Esophagus squamous epithelium (tissue), 5 donors: ENCODE data around the gene DDB1. TPM values are rescaled to one million over a fixed set of nuclear protein-coding genes. Genes with fewer than 3 reads are reported as not detected.

Experiments
- DNase-seq: peaks from one replicate; lab custom pipeline; 2025; lab: John Stamatoyannopoulos, UW
- H3K27ac ChIP-seq, 4 donors: fragments of 200-600 bp; sonication (generic); one replicate each; pipeline ENCODE4 v1.5.1; 2016 to 2019; ENCODE audit warnings: mild to moderate bottlenecking in 1 of 4
- H3K27me3 ChIP-seq, 4 donors: fragments of 200-600 bp; sonication (generic); 1 replicate in 3 of 4; 2 replicates in 1 of 4; pipeline versions ENCODE4 v1.5.1 to v1.6.0; 2017 to 2021; ENCODE audit warnings: antibody characterized with exemption in 1 of 4
- H3K36me3 ChIP-seq, 3 donors: fragments of 200-600 bp; sonication (generic); one replicate each; pipeline ENCODE4 v1.5.1; 2016 to 2019
- H3K4me1 ChIP-seq, 3 donors: fragments of 200-600 bp; sonication (generic); one replicate each; pipeline ENCODE4 v1.5.1; 2017 to 2019
- H3K4me3 ChIP-seq, 4 donors: fragments of 200-600 bp; sonication (generic); 1 replicate in 3 of 4; 2 replicates in 1 of 4; pipeline ENCODE4 v1.5.1; 2016 to 2019; ENCODE audit warnings: mild to moderate bottlenecking in 2 of 4, moderate library complexity in 1 of 4
- H3K9me3 ChIP-seq, 3 donors: fragments of 200-600 bp; sonication (generic); one replicate each; pipeline ENCODE4 v1.5.1; 2016 to 2019
- POLR2A ChIP-seq, 4 donors: fragments of 450-650 bp; IDR thresholded peaks; one replicate each; pipeline ENCODE4 v1.6.1; 2017; ENCODE audit warnings: antibody characterized with exemption in 4 of 4, mild to moderate bottlenecking in 4 of 4, moderate library complexity in 3 of 4
- WGBS, 2 donors: methylation state at CpG; one replicate each; pipeline ENCODE4 v1.1.5; 2018; 5-methylcytosine and 5-hydroxymethylcytosine counted together
- intact Hi-C: fragments of 100-400 bp; cut with DNase I; formaldehyde crosslinking; loops from one replicate; pipeline ENCODE4 v1.15.0; 2022
- total RNA-seq, 4 donors: library from RNA; depleted of rRNA; stranded (reverse); fragments of >200 nt; gene quantifications; one replicate each; pipeline ENCODE4 v1.1.0, GENCODE V29; 2016
- TF ChIP-seq, protein P1 (sequence below), 6 experiments: fragments of 450-650 bp in 4 of 6; fragments of 200-600 bp in 2 of 6; sonication (generic) in 2 of 6; IDR thresholded peaks; one replicate each; pipeline ENCODE4 v1.5.1; 2016 to 2019; ENCODE audit warnings: antibody characterized with exemption in 6 of 6, mild to moderate bottlenecking in 4 of 6, moderate library complexity in 4 of 6
- donor health status: DM: yes; HTN: yes; CAD: no.

The DDB1 gene
- total RNA-seq, 4 donors from 2014 or later: 98.9 to 146 (median 127) TPM

DNA sequence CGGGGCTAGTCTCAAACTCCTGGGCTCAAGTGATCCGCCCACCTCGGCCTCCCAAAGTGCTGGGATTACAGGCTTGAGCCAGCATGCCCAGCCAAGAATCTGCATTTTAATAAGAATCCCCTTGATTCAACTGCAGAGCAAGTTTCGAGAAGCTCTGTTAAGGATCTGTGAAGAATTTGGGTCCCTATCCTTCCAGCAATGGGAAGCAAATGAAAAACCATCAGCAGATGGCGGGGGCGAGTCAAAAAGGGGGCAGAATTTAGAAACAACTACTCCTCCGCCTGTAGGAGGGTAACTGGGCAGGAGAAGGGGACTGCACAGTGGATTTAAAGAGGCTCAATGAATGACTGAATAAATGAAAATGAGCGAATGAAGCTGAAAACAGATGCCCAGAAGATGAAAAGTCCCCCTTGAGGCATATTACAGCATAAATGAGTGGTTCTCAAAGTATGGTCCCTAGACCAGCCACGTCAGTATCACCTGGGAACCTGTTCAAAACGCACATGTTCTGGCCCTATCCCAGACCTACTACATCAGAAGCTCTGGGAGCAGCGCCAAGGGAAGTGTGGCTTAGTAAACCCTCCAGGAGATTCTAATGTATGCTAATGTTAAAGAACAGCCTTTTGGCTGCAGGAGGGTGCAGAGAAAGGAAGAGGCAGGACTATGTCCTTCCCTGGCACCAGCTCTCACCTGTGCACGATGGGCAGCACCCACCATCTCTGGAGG lies 52.8 kb downstream of the DDB1 start:
- no peak for DNase-seq
- TF ChIP-seq POLR2A (IDR thresholded peaks at IDR 0.05): no peak
- TF ChIP-seq, protein P1, sequence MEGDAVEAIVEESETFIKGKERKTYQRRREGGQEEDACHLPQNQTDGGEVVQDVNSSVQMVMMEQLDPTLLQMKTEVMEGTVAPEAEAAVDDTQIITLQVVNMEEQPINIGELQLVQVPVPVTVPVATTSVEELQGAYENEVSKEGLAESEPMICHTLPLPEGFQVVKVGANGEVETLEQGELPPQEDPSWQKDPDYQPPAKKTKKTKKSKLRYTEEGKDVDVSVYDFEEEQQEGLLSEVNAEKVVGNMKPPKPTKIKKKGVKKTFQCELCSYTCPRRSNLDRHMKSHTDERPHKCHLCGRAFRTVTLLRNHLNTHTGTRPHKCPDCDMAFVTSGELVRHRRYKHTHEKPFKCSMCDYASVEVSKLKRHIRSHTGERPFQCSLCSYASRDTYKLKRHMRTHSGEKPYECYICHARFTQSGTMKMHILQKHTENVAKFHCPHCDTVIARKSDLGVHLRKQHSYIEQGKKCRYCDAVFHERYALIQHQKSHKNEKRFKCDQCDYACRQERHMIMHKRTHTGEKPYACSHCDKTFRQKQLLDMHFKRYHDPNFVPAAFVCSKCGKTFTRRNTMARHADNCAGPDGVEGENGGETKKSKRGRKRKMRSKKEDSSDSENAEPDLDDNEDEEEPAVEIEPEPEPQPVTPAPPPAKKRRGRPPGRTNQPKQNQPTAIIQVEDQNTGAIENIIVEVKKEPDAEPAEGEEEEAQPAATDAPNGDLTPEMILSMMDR (IDR thresholded peaks at IDR 0.05): no peak
- Histone ChIP-seq H3K9me3 (no peaks in the 10 kb centered on the region), H3K27ac (no peak overlapping the region), H3K4me3 (no peak overlapping the region), H3K4me1 (peaks cover 0 to 24% (median 15%) of the 10 kb centered on the region in 3 donors), H3K27me3 (peaks cover 0 to 28% (median 0%) of the 10 kb centered on the region in 4 donors), H3K36me3 (no peaks in the 10 kb centered on the region)
- 51 to 54% methylated on average over 11 of the region's 12 CpGs for WGBS, 2 donors
- intact Hi-C loops: no loop called here

DNA sequence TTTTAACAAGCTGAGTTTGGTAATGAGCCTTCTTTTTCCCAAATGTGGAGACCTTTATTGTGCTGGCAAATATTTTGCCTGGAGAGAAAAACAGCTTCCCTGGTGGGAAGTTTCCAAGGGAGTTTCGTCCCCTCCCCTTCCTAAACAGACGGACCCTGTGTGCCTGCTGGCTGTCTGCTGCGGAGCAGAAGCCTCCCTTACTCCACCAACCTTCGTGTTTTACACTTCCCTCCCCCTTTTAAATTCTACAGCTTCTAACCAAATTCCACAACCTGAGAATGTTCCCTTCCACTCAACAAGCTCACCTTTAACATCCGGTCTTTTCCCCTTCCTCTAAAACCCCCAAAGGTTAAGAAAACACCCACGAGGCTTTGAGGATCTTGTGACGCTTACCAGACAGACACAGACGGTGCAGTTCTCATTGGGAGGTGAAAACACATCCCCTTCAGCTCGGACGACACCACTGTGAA lies 54.9 kb downstream of the DDB1 start:
- Histone ChIP-seq H3K4me3 (no peak overlapping the region), H3K9me3 (no peaks in the 10 kb centered on the region), H3K27me3 (peaks cover 0 to 29% (median 0%) of the 10 kb centered on the region in 4 donors), H3K36me3 (no peaks in the 10 kb centered on the region), H3K27ac (no peak overlapping the region), H3K4me1 (peaks cover 5 to 40% (median 24%) of the 10 kb centered on the region in 3 donors)
- WGBS, 2 donors: 62 to 80% methylated on average over 8 to 10 of the region's 10 CpGs
- no peak for DNase-seq
- intact Hi-C loops: no loop called here
- TF ChIP-seq, protein P1 (IDR thresholded peaks at IDR 0.05): no peak
- no peak for TF ChIP-seq POLR2A (IDR thresholded peaks at IDR 0.05)

DNA sequence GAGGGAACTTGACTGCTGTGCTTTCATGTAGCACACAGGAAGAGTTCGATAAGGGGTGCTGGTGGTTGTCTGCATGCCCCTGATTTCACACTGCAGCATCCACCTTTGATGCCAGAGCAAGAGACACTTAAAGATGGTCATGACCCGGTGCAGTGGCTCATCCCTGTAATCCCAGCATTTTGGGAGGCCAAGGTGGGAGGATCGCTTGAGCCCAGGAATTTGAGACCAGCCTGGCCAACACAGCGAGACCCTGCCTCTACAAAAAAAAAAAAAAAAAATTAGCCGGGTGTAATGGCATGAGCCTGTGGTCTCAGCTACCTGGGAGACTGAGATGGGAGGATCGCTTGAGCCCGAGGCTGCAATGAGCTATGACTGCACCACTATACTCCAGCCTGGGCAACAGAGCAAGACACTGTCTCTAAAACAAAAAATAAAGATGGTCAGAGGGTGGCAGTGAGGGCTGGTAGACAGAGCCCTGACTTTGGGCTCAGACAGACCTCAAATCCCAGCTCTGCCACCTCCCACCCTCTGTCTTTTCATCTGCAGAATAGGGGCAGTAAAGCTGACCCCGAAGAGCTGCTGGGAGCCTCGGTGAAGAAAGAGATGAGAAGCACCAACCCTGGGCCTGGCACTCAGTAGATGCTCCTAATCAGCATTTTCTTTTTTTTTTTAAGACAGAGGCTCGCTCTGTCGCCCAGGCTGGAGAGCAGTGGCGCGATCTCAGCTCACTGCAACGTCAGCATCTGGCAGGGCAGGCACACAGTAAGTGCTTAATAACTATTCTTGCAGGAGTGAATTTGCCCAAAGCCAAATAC lies 55.5 kb downstream of the DDB1 start:
- Histone ChIP-seq H3K27me3 (peaks cover 0 to 27% (median 0%) of the 10 kb centered on the region in 4 donors), H3K36me3 (no peaks in the 10 kb centered on the region), H3K4me3 (no peak overlapping the region), H3K9me3 (no peaks in the 10 kb centered on the region), H3K27ac (no peak overlapping the region), H3K4me1 (peaks cover 5 to 43% (median 24%) of the 10 kb centered on the region in 3 donors)
- DNase-seq: no peak
- intact Hi-C loops: no loop called here
- 82 to 85% methylated on average over 10 to 14 of the region's 14 CpGs for WGBS, 2 donors
- TF ChIP-seq, protein P1 (IDR thresholded peaks at IDR 0.05): no peak
- no peak for TF ChIP-seq POLR2A (IDR thresholded peaks at IDR 0.05)

GRCh38 chr11:61275191-61275590 lies 57.7 kb downstream of the DDB1 start:
- Histone ChIP-seq H3K27ac (no peak overlapping the region), H3K4me3 (no peak overlapping the region), H3K4me1 (peaks cover 5 to 23% (median 13%) of the 10 kb centered on the region in 3 donors), H3K9me3 (no peaks in the 10 kb centered on the region), H3K27me3 (peaks cover 0 to 25% (median 0%) of the 10 kb centered on the region in 4 donors), H3K36me3 (no peaks in the 10 kb centered on the region)
- no peak for DNase-seq
- TF ChIP-seq, protein P1 (IDR thresholded peaks at IDR 0.05): no peak
- TF ChIP-seq POLR2A (IDR thresholded peaks at IDR 0.05): no peak
- intact Hi-C loops: no loop called here
- WGBS, 2 donors: 85 to 94% methylated on average over 4 of the region's 4 CpGs

DNA sequence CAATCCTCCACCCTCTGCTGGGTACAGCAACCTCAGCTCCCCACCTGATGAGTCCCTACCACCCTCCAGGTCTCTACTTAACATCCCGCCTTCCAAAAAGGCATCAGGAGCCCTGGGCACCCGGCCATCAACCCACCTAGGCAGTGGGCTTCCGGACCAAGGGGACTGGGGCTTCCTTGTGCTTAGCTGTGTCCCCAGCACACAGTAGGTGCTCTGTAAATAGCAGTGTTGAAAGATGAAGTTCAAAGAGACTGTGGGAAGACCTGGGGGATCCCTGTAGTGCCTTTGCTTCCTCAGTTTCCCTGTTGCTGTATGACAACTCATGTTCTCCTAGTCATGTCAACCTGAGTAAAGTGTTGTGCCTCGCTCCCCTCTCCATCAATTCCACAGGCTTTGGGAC lies 58.8 kb downstream of the DDB1 start:
- H3K9me3 ChIP-seq: no peaks in the 10 kb centered on the region
- intact Hi-C loops: no loop called here
- no peak overlapping the region for H3K27ac ChIP-seq
- WGBS, 2 donors: 87% methylated on average over 4 of the region's 4 CpGs
- H3K27me3 ChIP-seq: peaks cover 0 to 25% (median 0%) of the 10 kb centered on the region in 4 donors
- DNase-seq: no peak
- H3K4me3 ChIP-seq: no peak overlapping the region
- peaks cover 5 to 19% (median 9%) of the 10 kb centered on the region in 3 donors for H3K4me1 ChIP-seq
- TF ChIP-seq, protein P1 (IDR thresholded peaks at IDR 0.05): no peak
- H3K36me3 ChIP-seq: no peaks in the 10 kb centered on the region
